ENCODE results near the gene GATA2.

DNA sequence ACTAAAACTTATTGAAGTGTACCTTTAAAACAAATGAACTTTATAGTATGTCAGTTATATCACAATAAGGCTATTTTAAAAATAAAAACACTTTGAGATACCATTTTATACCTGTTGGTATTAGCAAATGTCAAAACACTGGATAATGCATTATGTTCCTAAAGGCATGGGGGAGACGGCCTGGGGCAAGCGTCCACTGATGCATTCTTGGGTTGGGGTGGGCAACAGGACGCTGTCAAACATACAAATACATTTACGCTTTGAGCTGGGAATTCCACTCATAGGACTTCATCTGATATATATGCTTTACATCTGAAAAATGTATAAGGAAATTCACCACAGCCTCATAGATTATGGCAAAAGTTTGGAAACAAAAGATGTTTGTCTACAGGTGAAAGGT, 7.6 kb upstream of the GATA2 start:
- no peak for TF ChIP-seq POLR2A (IDR thresholded peaks at IDR 0.05; ENCODE audit: low read depth, low read length)
- TF ChIP-seq SPI1 (IDR thresholded peaks at IDR 0.05; ENCODE audit: low read depth, low read length) = no peak
- TF ChIP-seq POLR2AphosphoS5 (IDR thresholded peaks at IDR 0.05; ENCODE audit: low read depth, low read length) = no peak
- TF ChIP-seq TAF1 (IDR thresholded peaks at IDR 0.05; ENCODE audit: low read depth, low read length) = no peak
- TF ChIP-seq POU2F2 (IDR thresholded peaks at IDR 0.05; ENCODE audit: low read depth, low read length) = no peak

Measured in GM12891 (cell line).